ENCODE data around the gene SLC7A14.

DNA sequence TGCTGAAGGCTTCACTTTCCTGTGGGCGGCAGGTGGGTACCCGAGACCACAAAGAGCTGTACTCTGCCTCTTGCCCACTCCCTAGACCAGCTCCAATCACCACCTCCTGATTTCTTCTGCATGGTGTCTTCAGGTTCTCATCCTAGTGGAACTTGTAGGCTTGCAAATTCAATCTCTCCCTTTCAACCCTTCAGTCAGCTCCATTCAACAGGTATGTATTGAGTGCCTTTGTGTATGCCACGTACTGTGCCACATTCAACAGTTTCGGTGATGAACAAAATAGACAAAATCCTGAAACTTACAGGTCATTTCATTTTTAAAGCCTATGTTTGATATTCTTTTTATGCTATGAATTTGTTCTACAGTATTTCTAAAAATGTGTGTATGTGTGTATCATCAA is 172.6 kb downstream of the SLC7A14 start:
- TF ChIP-seq POLR2AphosphoS5 (IDR thresholded peaks at IDR 0.05) (no peak), POLR2A (IDR thresholded peaks at IDR 0.05) (no peak)
- TF ChIP-seq, protein P1, sequence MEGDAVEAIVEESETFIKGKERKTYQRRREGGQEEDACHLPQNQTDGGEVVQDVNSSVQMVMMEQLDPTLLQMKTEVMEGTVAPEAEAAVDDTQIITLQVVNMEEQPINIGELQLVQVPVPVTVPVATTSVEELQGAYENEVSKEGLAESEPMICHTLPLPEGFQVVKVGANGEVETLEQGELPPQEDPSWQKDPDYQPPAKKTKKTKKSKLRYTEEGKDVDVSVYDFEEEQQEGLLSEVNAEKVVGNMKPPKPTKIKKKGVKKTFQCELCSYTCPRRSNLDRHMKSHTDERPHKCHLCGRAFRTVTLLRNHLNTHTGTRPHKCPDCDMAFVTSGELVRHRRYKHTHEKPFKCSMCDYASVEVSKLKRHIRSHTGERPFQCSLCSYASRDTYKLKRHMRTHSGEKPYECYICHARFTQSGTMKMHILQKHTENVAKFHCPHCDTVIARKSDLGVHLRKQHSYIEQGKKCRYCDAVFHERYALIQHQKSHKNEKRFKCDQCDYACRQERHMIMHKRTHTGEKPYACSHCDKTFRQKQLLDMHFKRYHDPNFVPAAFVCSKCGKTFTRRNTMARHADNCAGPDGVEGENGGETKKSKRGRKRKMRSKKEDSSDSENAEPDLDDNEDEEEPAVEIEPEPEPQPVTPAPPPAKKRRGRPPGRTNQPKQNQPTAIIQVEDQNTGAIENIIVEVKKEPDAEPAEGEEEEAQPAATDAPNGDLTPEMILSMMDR (IDR thresholded peaks at IDR 0.05): no peak
